Aortic smooth muscle cell (primary cell): ENCODE measurements around the gene HES2. TPM values are rescaled to one million over a fixed set of nuclear protein-coding genes. Genes with fewer than 3 reads are reported as not detected.

Experiments used
- total RNA-seq: library from RNA; depleted of rRNA; stranded (reverse); fragments of >200 nt; gene quantifications from 2 replicates; pipeline ENCODE4 v1.2.3, GENCODE V29; 2014

Gene HES2, protein sequence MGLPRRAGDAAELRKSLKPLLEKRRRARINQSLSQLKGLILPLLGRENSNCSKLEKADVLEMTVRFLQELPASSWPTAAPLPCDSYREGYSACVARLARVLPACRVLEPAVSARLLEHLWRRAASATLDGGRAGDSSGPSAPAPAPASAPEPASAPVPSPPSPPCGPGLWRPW
- 0.75 and 0.92 TPM in 2 replicates for total RNA-seq

GRCh38 chr1:6419804-6420453, at the start of gene HES2:
TSS of gene HES2 (minus strand) at chr1:6419919. CDS start at chr1:6419820, 99 bp downstream.

GRCh38 chr1:6466023-6466422, 46.3 kb upstream of the HES2 start, which contains the start of gene TNFRSF25:
TSS of gene TNFRSF25 (minus strand) at chr1:6466173. CDS start at chr1:6466107, 66 bp downstream.

GRCh38 chr1:6424619-6425593, 5.2 kb upstream of the HES2 start, which contains the start of gene ESPN:
TSS of gene ESPN (plus strand) at chr1:6424776. CDS start at chr1:6424956, 180 bp downstream.

GRCh38 chr1:6393400-6394187, 26.1 kb downstream of the HES2 start, which contains the start of gene ACOT7:
TSS of gene ACOT7 (minus strand) at chr1:6393767. CDS start at chr1:6393399, 368 bp downstream.

Other genes starting within 250 kb of the HES2 start
- 0.13 TPM in 1 of 2 replicates, not detected in the other for gene CHD5, start 239.6 kb downstream of the HES2 start, total RNA-seq
- gene RPL22, start 220.3 kb downstream of the HES2 start, total RNA-seq, result 184 and 209 TPM in 2 replicates
- gene RNF207, start 213.8 kb downstream of the HES2 start, total RNA-seq, result 5.3 and 6.8 TPM in 2 replicates
- gene ICMT, start 184.0 kb downstream of the HES2 start, total RNA-seq, result 103 and 132 TPM in 2 replicates
- gene HES3, start 175.7 kb downstream of the HES2 start, total RNA-seq, result not detected in 2 replicates
- gene GPR153, start 158.8 kb downstream of the HES2 start, total RNA-seq, result 7.9 and 11.4 TPM in 2 replicates
- gene ACOT7, start 26.2 kb downstream of the HES2 start, total RNA-seq, result 82.0 and 83.9 TPM in 2 replicates
- not detected in 2 replicates for gene ESPN, start 4.9 kb upstream of the HES2 start, total RNA-seq
- gene TNFRSF25, start 46.3 kb upstream of the HES2 start, total RNA-seq, result 5.4 and 7.5 TPM in 2 replicates
- gene PLEKHG5, start 71.7 kb upstream of the HES2 start, total RNA-seq, result 18.2 and 28.7 TPM in 2 replicates
- 15.3 and 17.0 TPM in 2 replicates for gene NOL9, start 134.6 kb upstream of the HES2 start, total RNA-seq
- gene TAS1R1, start 135.4 kb upstream of the HES2 start, total RNA-seq, result 0.40 and 0.44 TPM in 2 replicates
- 16.2 and 16.4 TPM in 2 replicates for gene ZBTB48, start 160.1 kb upstream of the HES2 start, total RNA-seq
- 33.8 and 39.5 TPM in 2 replicates for gene KLHL21, start 182.9 kb upstream of the HES2 start, total RNA-seq
- 12.9 and 13.3 TPM in 2 replicates for gene PHF13, start 193.8 kb upstream of the HES2 start, total RNA-seq
- gene THAP3, start 204.9 kb upstream of the HES2 start, total RNA-seq, result 17.4 and 18.4 TPM in 2 replicates